ENCODE results near the gene ZMYM1. TPM values are rescaled to one million over a fixed set of nuclear protein-coding genes. Genes with fewer than 3 reads are reported as not detected.
"Not testable (repeated sequence)": the region's sequence is repeated elsewhere in the genome, so short reads cannot be mapped to it uniquely, and the experiment has no call there.

ZMYM1 gene
- total RNA-seq, 6 donors from 2014 or later: 6.3 to 16.6 (median 10.3) TPM

DNA sequence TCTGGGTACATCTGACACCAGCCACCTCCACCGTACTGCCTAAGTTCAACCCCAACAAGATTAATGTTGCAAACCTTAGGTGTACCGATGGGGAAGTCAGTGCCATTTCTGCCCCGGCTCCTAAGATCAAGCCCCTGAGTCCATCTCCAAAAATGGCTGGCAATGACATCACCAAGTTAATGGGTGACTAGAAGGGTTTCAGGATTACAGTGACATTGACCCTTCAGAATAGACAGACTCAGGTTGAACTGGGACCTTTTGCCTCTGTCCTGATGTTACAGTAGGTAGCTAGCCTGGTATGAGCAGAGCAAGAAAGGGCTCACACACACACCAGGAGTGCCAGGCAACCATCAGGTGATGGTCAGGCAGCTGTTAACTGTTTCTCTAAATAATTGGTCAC lies 25.8 kb upstream of the ZMYM1 start:
- Histone ChIP-seq H3K27ac (no peak overlapping the region), H3K27me3 (no peaks in the 10 kb centered on the region), H3K9me3 (no peaks in the 10 kb centered on the region), H3K4me3 (no peak overlapping the region), H3K4me1 (no peaks in the 10 kb centered on the region), H3K36me3 (no peaks in the 10 kb centered on the region)
- no peak for TF ChIP-seq POLR2AphosphoS5 (IDR thresholded peaks at IDR 0.05)
- TF ChIP-seq POLR2A (IDR thresholded peaks at IDR 0.05): no peak
- TF ChIP-seq EP300 (IDR thresholded peaks at IDR 0.05): no peak
- TF ChIP-seq, protein P1, sequence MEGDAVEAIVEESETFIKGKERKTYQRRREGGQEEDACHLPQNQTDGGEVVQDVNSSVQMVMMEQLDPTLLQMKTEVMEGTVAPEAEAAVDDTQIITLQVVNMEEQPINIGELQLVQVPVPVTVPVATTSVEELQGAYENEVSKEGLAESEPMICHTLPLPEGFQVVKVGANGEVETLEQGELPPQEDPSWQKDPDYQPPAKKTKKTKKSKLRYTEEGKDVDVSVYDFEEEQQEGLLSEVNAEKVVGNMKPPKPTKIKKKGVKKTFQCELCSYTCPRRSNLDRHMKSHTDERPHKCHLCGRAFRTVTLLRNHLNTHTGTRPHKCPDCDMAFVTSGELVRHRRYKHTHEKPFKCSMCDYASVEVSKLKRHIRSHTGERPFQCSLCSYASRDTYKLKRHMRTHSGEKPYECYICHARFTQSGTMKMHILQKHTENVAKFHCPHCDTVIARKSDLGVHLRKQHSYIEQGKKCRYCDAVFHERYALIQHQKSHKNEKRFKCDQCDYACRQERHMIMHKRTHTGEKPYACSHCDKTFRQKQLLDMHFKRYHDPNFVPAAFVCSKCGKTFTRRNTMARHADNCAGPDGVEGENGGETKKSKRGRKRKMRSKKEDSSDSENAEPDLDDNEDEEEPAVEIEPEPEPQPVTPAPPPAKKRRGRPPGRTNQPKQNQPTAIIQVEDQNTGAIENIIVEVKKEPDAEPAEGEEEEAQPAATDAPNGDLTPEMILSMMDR (IDR thresholded peaks at IDR 0.05): no peak
- DNase-seq (no peak), ATAC-seq (ENCODE audit: low FRiP score in 2 of 2) (no peak)
- 88 to 96% methylated on average over 3 of the region's 3 CpGs for WGBS, 2 donors

DNA sequence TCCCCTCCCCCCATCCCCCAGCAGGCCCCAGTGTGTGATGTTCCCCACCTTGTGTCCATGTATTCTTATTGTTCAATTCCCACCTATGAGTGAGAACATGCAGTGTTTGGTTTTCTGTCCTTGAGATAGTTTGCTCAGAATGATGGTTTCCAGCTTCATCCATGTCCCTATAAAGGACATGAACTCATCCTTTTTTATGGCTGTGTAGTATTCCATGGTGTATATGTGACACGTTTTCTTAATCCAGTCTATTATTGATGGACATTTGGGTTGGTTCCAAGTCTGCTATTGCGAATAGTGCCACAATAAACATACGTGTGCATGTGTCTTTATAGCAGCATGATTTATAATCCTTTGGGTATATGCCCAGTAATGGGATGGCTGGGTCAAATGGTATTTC lies 24.9 kb upstream of the ZMYM1 start:
- H3K4me1 ChIP-seq; H3K9me3 ChIP-seq; H3K27me3 ChIP-seq; H3K27ac ChIP-seq; H3K36me3 ChIP-seq; H3K4me3 ChIP-seq; DNase-seq; ATAC-seq (ENCODE audit: low FRiP score in 2 of 2): not testable (repeated sequence)
- 70 to 82% methylated on average over 3 of the region's 3 CpGs for WGBS, 2 donors

DNA sequence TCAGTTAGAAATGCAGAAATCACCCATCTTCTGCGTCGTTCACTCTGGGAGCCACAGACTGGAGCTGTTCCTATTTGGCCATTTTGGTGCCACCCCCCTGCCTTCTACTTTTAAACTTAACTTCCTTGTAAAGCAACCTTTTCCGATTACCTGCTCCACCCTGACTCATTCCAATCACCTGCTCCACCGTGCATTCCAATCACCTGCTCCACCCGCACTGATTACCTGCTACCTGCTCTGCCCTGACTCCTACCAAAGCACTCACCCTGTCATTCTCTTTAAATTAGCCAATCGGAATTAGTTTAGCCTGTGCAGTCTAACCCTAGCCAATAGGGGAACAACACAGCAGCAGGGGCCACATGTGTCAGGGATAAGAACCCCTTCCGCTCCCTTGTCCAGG lies 20.9 kb upstream of the ZMYM1 start:
- H3K27ac ChIP-seq; H3K9me3 ChIP-seq; H3K4me1 ChIP-seq; H3K36me3 ChIP-seq; ATAC-seq (ENCODE audit: low FRiP score in 2 of 2); H3K4me3 ChIP-seq; H3K27me3 ChIP-seq; DNase-seq: not testable (repeated sequence)
- 94% methylated on average over 7 of the region's 7 CpGs for WGBS, 2 donors

DNA sequence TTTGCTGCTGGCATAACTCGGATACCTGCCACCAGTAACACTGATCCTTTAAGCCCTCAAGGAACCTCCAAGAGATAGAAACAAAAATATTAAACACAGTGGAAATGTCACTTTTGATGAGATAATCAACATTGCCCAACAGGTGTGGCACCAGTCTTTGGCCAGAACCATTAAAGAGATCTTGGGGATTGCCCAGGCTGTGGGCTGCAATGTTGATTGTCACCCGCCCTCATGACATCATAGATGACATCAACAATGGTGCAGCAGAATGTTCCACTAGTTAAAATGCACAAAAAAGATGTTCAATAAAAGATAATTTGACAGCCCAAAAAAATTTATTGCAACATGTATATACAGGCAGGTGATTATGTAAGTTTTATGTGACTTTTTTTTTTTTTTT lies 20.2 kb upstream of the ZMYM1 start:
- H3K36me3 ChIP-seq: no peaks in the 10 kb centered on the region
- H3K27me3 ChIP-seq: no peaks in the 10 kb centered on the region
- ATAC-seq (ENCODE audit: low FRiP score in 2 of 2) (no peak), DNase-seq (no peak)
- H3K27ac ChIP-seq: no peak overlapping the region
- H3K4me1 ChIP-seq: no peaks in the 10 kb centered on the region
- TF ChIP-seq POLR2AphosphoS5 (IDR thresholded peaks at IDR 0.05): no peak
- no peak for TF ChIP-seq POLR2A (IDR thresholded peaks at IDR 0.05)
- no peak for TF ChIP-seq EP300 (IDR thresholded peaks at IDR 0.05)
- TF ChIP-seq, protein P1 (IDR thresholded peaks at IDR 0.05): no peak
- 83 to 91% methylated on average over 2 of the region's 2 CpGs for WGBS, 2 donors
- no peaks in the 10 kb centered on the region for H3K9me3 ChIP-seq
- no peak overlapping the region for H3K4me3 ChIP-seq

- no peak for TF ChIP-seq POLR2A (IDR thresholded peaks at IDR 0.05)
- no peak for TF ChIP-seq POLR2AphosphoS5 (IDR thresholded peaks at IDR 0.05)
- TF ChIP-seq, protein P1 (IDR thresholded peaks at IDR 0.05): no peak
- TF ChIP-seq EP300 (IDR thresholded peaks at IDR 0.05): no peak
- 41 to 44% methylated on average over 4 of the region's 4 CpGs for WGBS, 2 donors
- DNase-seq: no peak
- Histone ChIP-seq H3K9me3 (no peaks in the 10 kb centered on the region), H3K4me3 (no peak overlapping the region), H3K27ac (no peak overlapping the region), H3K27me3 (no peaks in the 10 kb centered on the region), H3K4me1 (no peaks in the 10 kb centered on the region), H3K36me3 (no peaks in the 10 kb centered on the region)
- ATAC-seq (ENCODE audit: low FRiP score in 2 of 2): no peak
Measured at GRCh38 chr1:35062518-35063196, 16.5 kb upstream of the ZMYM1 start.

GRCh38 chr1:35064265-35064664 lies 14.9 kb upstream of the ZMYM1 start:
- H3K9me3 ChIP-seq: no peaks in the 10 kb centered on the region
- no peak overlapping the region for H3K4me3 ChIP-seq
- H3K27me3 ChIP-seq: no peaks in the 10 kb centered on the region
- no peak for ATAC-seq (ENCODE audit: low FRiP score in 2 of 2)
- H3K36me3 ChIP-seq: no peaks in the 10 kb centered on the region
- 77 to 81% methylated on average over 2 of the region's 2 CpGs for WGBS, 2 donors
- no peaks in the 10 kb centered on the region for H3K4me1 ChIP-seq
- no peak overlapping the region for H3K27ac ChIP-seq
- no peak for DNase-seq
- TF ChIP-seq POLR2AphosphoS5 (IDR thresholded peaks at IDR 0.05) (no peak), POLR2A (IDR thresholded peaks at IDR 0.05) (no peak), EP300 (IDR thresholded peaks at IDR 0.05) (no peak)
- TF ChIP-seq, protein P1 (IDR thresholded peaks at IDR 0.05): no peak

Measured in upper lobe of left lung (tissue), 6 donors.